Stomach (tissue), 9 donors: ENCODE results near the gene ADNP2. TPM values are rescaled to one million over a fixed set of nuclear protein-coding genes. Genes with fewer than 3 reads are reported as not detected.

Source experiments
- DNase-seq, 2 donors: peaks; one replicate each; pipeline versions ENCODE4 v3.0.0 to v3.0.0-alpha.2; 2013 to 2019
- H3K27ac ChIP-seq, 5 donors: fragments of 200-600 bp in 4 of 5; sonication (generic) in 4 of 5; one replicate each; pipeline ENCODE4 v1.5.1; 2013 to 2019; ENCODE audit warnings: mild to moderate bottlenecking in 1 of 5, moderate library complexity in 1 of 5
- H3K27me3 ChIP-seq, 3 donors: fragments of 200-600 bp; sonication (generic); one replicate each; pipeline ENCODE4 v1.5.1; 2017 to 2019; ENCODE audit warnings: mixed run types in 1 of 3
- H3K36me3 ChIP-seq, 4 donors: fragments of 200-600 bp; sonication (generic); 1 replicate in 3 of 4; 2 replicates in 1 of 4; pipeline ENCODE4 v1.5.1; 2016 to 2019
- H3K4me1 ChIP-seq, 4 donors: fragments of 200-600 bp; sonication (generic); one replicate each; pipeline ENCODE4 v1.5.1; 2016 to 2019
- H3K4me3 ChIP-seq, 4 donors: fragments of 200-600 bp; sonication (generic) in 3 of 4; one replicate each; pipeline ENCODE4 v1.5.1; 2016 to 2019; ENCODE audit warnings: mild to moderate bottlenecking in 1 of 4
- H3K9me3 ChIP-seq, 4 donors: fragments of 200-600 bp; sonication (generic); one replicate each; pipeline ENCODE4 v1.5.1; 2016 to 2019
- EP300 ChIP-seq: sonication (generic); formaldehyde crosslinking; IDR thresholded peaks from one replicate; pipeline ENCODE4 v1.6.1; 2017; ENCODE audit warnings: antibody characterized with exemption
- POLR2A ChIP-seq, 4 donors: fragments of 450-650 bp; IDR thresholded peaks; one replicate each; pipeline ENCODE4 v1.6.1; 2016; ENCODE audit warnings: antibody characterized with exemption in 4 of 4, control low read depth in 2 of 4, mild to moderate bottlenecking in 1 of 4, moderate library complexity in 1 of 4
- POLR2AphosphoS5 ChIP-seq, 3 donors: sonication (generic); formaldehyde crosslinking; IDR thresholded peaks; one replicate each; pipeline ENCODE4 v1.6.1; 2016; ENCODE audit warnings: antibody characterized with exemption in 3 of 3
- WGBS, 5 donors: extraction: QIAGEN DNeasy Blood & Tissue Kit in 3 of 5; methylation state at CpG; one replicate each; pipeline versions ENCODE4 v1.1.5 to v1.1.7; 2013 to 2018; 5-methylcytosine and 5-hydroxymethylcytosine counted together
- intact Hi-C: fragments of 100-400 bp; cut with DNase I; formaldehyde crosslinking; loops from one replicate; pipeline ENCODE4 v1.15.1; 2023; ENCODE audit warnings: low total_unique reads
- polyA plus RNA-seq, 3 donors: library from polyadenylated mRNA; stranded (reverse); fragments of 200-250 nt; gene quantifications; one replicate each; pipeline ENCODE4 v1.2.3, GENCODE V29; 2013
- total RNA-seq, 5 donors: library from RNA; depleted of rRNA; stranded (reverse); fragments of >200 nt; gene quantifications; one replicate each; pipeline versions ENCODE4 v1.1.0 to v1.2.3, GENCODE V29; 2014 to 2016
- TF ChIP-seq, protein P1 (sequence below), 7 experiments: fragments of 450-650 bp in 4 of 7; fragments of 200-600 bp in 3 of 7; sonication (generic) in 3 of 7; IDR thresholded peaks; one replicate each; pipeline ENCODE4 v1.5.1; 2016 to 2019; ENCODE audit warnings: antibody characterized with exemption in 7 of 7, control low read depth in 2 of 7, mild to moderate bottlenecking in 1 of 7
- donor health status: healthy with polysubstance abuse.
- donor health status: Bipolar disorder and iron deficiency.
- donor health status: healthy.

The ADNP2 gene
- total and polyA plus RNA-seq, 8 donors, result 4.2 to 24.6 (median 10.8) TPM

DNA sequence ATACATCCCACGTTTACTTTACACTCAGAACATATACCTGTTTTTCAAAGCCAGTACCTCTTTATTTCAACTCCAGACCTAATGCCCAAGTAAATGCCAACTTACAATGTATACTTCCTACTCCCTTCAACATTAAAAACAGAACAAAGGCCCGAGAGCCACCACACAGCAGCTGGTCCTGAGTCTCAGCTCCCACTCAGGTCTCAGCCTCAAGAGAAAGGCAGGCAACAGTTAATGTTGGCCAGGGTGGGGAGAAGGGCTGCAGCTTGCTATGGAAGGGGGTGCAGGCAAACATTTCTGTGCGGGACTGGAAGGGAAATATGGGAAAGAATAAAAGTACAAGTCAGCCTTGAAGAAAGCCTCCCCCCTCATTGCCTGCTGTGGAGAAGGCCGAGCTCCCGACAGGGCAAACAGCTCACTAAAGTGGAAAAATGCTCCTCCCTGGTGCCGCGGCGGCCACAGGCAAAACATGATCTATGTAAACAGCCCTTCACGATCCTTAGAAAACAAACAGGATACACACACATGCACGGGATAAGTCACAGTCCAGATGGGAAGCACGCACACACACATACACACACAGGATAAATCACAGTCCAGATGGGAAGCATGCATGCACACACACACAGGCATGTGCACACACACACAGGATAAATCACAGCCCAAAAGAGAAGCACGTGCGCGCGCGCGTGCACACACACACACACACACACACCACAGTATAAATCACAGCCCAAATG is 67.4 kb downstream of the ADNP2 start:
- H3K36me3 ChIP-seq, result no peaks in the 10 kb centered on the region
- H3K9me3 ChIP-seq, result no peaks in the 10 kb centered on the region
- peak in 1 of 2 donors; percentile 58 for DNase-seq
- no peak overlapping the region for H3K4me3 ChIP-seq
- intact Hi-C loops, result no loop called here
- 32 to 53% (median 50%) methylated on average over 17 of the region's 17 CpGs for WGBS, 5 donors
- TF ChIP-seq, protein P1, sequence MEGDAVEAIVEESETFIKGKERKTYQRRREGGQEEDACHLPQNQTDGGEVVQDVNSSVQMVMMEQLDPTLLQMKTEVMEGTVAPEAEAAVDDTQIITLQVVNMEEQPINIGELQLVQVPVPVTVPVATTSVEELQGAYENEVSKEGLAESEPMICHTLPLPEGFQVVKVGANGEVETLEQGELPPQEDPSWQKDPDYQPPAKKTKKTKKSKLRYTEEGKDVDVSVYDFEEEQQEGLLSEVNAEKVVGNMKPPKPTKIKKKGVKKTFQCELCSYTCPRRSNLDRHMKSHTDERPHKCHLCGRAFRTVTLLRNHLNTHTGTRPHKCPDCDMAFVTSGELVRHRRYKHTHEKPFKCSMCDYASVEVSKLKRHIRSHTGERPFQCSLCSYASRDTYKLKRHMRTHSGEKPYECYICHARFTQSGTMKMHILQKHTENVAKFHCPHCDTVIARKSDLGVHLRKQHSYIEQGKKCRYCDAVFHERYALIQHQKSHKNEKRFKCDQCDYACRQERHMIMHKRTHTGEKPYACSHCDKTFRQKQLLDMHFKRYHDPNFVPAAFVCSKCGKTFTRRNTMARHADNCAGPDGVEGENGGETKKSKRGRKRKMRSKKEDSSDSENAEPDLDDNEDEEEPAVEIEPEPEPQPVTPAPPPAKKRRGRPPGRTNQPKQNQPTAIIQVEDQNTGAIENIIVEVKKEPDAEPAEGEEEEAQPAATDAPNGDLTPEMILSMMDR (IDR thresholded peaks at IDR 0.05), result no peak
- no peak for TF ChIP-seq POLR2A (IDR thresholded peaks at IDR 0.05)
- TF ChIP-seq EP300, result no peak
- TF ChIP-seq POLR2AphosphoS5 (IDR thresholded peaks at IDR 0.05), result no peak
- peak overlapping the region in 1 of 5 donors; percentile 9 for H3K27ac ChIP-seq
- peaks cover 0 to 11% (median 2%) of the 10 kb centered on the region in 4 donors for H3K4me1 ChIP-seq
- peaks cover 0 to 4% (median 0%) of the 10 kb centered on the region in 3 donors for H3K27me3 ChIP-seq

DNA sequence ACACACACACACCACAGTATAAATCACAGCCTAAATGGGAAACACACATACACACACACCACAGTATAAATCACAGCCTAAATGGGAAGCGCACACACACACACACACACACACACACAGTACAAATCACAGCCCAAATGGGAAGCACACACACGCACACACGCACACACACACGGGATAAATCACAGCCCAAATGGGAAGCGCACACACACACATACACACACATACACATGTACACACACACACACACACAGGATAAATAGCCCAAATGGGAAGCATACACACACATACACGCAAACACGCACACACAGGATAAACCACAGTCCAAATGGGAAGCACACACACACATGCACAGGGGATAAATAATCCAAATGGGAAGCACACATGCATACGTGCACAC is 68.1 kb downstream of the ADNP2 start:
- intact Hi-C loops, result no loop called here
- H3K27me3 ChIP-seq, result peaks cover 0 to 4% (median 0%) of the 10 kb centered on the region in 3 donors
- TF ChIP-seq POLR2A (IDR thresholded peaks at IDR 0.05) (no peak), POLR2AphosphoS5 (IDR thresholded peaks at IDR 0.05) (no peak), EP300 (no peak)
- TF ChIP-seq, protein P1 (IDR thresholded peaks at IDR 0.05), result no peak

DNA sequence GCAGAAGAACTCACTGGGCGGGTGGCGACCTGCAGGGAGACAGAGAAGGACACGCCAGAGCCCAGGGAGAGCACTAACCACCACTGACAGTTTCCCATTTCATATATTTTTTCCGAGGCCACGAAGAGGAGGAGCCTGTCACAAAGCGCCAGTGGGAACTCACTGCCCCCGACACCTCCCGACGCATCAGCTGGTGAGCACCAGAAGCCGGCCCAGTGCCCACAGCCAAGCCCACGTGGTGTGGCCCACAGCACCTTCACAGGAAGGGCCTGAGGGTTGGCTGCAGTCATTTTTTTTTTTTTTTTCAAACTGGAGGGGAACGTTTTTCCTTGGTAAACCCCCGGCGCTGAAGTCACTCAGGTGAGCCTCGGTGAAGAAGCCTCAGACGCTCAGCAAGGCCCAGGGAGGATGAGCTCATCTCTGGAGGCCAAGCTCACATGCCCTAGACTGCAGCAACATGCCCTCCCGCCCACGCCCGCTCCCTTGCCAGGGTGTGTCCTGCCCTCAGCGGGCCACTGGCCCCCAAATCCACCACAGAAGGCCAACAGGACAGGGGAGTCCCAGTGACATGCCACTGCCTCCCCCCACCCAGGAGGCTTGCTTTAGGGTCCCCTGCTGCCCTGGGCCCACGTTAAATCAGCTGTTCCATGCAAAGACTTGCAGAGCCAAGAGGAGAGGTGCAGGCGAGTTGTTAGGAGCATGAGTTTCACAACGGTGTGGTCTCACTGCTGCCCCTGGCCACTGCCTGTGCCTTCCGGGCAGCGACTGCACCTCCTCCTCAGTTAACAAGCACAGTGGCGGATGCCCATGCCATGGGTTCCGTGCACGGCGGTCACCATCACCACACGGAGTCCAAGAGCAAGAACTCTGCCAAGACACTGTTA is 70.1 kb downstream of the ADNP2 start:
- Histone ChIP-seq H3K27ac (no peak overlapping the region), H3K36me3 (no peaks in the 10 kb centered on the region), H3K9me3 (no peaks in the 10 kb centered on the region), H3K27me3 (no peaks in the 10 kb centered on the region), H3K4me3 (no peak overlapping the region), H3K4me1 (peaks cover 0 to 10% (median 0%) of the 10 kb centered on the region in 4 donors)
- intact Hi-C loops, result no loop called here
- no peak for DNase-seq
- TF ChIP-seq POLR2AphosphoS5 (IDR thresholded peaks at IDR 0.05) (no peak), POLR2A (IDR thresholded peaks at IDR 0.05) (no peak), EP300 (no peak)
- TF ChIP-seq, protein P1 (IDR thresholded peaks at IDR 0.05), result no peak
- WGBS, 5 donors, result 79 to 86% (median 84%) methylated on average over 23 to 30 of the region's 30 CpGs

More for the DNA sequence above, 68.1 kb downstream of the ADNP2 start:
- 89 to 91% (median 89%) methylated on average over 8 of the region's 8 CpGs for WGBS, 5 donors
- no peaks in the 10 kb centered on the region for H3K36me3 ChIP-seq
- no peak for DNase-seq
- no peaks in the 10 kb centered on the region for H3K9me3 ChIP-seq
- H3K4me1 ChIP-seq, result peaks cover 0 to 10% (median 0%) of the 10 kb centered on the region in 4 donors
- no peak overlapping the region for H3K4me3 ChIP-seq
- H3K27ac ChIP-seq, result no peak overlapping the region

DNA sequence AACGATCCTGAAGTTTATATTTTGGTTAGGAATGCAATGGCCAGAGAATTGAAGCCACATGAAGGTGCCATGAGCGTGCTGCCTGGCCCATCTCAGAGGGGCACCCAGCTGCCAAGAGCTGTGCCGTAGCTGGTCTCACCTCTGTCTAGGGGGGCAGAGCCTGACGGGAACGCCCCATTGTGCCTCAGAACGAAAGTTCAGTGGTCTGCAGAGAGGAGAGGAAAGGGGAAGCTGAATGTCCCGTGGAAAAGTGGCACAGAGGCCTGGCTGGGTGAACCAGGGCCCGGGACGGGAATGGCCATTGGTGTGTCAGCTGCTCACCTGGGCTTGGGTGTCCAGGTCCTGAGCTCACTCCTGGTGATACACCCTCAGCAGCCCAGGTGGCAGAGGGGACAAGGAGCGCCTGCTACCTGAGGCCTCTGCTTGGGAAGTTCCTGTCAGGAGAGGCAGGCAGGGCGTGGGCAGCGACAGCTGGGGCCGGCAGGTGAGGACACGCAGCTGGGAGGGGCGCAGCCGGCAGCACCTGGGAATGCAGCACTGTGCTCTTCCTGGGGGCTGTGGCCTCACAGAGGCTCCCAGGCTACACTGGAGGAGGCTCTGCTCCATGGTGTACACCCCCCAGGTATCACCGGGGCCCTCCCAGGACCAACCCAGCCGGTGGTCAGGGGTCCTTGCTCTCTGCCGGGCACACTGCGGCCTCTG is 70.9 kb downstream of the ADNP2 start:
- peak in 1 of 2 donors; percentile 57 for DNase-seq
- intact Hi-C loops, result no loop called here

More for the DNA sequence above, 70.9 kb downstream of the ADNP2 start:
- TF ChIP-seq EP300, result no peak
- no peak for TF ChIP-seq POLR2A (IDR thresholded peaks at IDR 0.05)
- TF ChIP-seq, protein P1 (IDR thresholded peaks at IDR 0.05), result no peak
- no peak for TF ChIP-seq POLR2AphosphoS5 (IDR thresholded peaks at IDR 0.05)
- H3K27ac ChIP-seq, result no peak overlapping the region
- H3K4me3 ChIP-seq, result no peak overlapping the region
- H3K9me3 ChIP-seq, result no peaks in the 10 kb centered on the region
- H3K27me3 ChIP-seq, result no peaks in the 10 kb centered on the region
- no peaks in the 10 kb centered on the region for H3K36me3 ChIP-seq
- H3K4me1 ChIP-seq, result peaks cover 0 to 10% (median 0%) of the 10 kb centered on the region in 4 donors
- 69 to 87% (median 80%) methylated on average over 14 to 20 of the region's 20 CpGs for WGBS, 5 donors
